CD4-positive, alpha-beta T cell treated with Interleukin-4 for 1 hour (primary cell): Measurements from ENCODE around the gene MRE11.
"Not testable (repeated sequence)": the region's sequence is repeated elsewhere in the genome, so short reads cannot be mapped to it uniquely, and the experiment has no call there.

Experiments
- DNase-seq, 2 donors: peaks; one replicate each; pipeline ENCODE4 v3.0.0-alpha.2; 2020 to 2022

MRE11 gene

GRCh38 chr11:94418123-94418765 is 75.4 kb downstream of the MRE11 start:
- no peak for DNase-seq

DNA sequence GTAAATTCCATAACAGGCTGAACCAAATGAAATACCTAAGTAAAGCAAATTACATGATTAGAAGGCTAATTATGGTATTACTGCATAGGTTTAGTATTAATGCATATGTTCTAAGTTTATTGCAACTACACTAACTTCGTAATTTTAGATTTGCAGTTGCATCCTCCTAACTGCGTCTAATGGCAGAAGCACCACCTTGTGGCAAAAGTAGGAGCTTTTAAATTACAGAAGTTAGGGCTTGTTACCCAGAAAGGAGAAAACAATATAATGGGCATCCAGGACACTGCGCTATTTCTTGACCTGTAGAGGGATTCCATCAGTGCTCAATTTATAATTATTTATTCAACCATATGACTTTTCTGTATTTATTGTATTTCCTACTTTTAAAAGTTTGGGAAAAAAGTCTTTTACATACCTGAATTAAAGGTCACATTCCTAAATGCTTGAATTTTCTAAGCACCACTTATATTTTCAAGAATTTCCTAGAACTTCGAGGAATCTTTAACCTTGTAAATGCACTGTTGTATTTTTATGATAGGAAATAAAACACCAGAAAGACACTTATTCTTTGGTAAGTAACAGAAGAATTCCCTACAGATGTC is 76.2 kb downstream of the MRE11 start:
- DNase-seq, result no peak

GRCh38 chr11:94405062-94405833 is 88.4 kb downstream of the MRE11 start:
- DNase-seq, result no peak

- no peak for DNase-seq
These were observed 91.3 kb downstream of the MRE11 start for GRCh38 chr11:94402355-94402754.

DNA sequence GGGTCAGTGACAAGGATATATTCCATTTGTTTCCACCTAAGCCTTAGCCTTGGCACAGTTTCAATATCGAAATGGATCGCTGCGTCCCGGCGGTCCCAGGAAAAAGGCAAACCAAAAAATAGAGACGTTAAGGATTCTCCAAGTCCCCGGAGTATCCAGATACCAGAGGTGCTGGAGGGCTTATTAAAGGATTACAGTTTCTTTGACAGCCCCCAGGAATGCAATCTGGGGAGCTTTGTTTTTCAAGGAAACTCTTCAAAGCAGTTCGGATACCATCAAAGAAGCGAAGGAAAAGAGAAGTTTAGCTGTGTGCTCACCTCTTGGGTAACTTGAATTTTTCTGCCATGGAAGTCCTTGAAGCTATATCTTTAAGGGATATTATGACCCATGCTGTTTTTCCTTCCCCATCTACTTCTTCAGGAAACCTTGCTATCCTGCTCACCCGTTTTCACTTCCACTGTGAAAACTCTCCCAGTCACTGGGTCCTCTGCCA is 91.8 kb downstream of the MRE11 start:
- no peak for DNase-seq

DNA sequence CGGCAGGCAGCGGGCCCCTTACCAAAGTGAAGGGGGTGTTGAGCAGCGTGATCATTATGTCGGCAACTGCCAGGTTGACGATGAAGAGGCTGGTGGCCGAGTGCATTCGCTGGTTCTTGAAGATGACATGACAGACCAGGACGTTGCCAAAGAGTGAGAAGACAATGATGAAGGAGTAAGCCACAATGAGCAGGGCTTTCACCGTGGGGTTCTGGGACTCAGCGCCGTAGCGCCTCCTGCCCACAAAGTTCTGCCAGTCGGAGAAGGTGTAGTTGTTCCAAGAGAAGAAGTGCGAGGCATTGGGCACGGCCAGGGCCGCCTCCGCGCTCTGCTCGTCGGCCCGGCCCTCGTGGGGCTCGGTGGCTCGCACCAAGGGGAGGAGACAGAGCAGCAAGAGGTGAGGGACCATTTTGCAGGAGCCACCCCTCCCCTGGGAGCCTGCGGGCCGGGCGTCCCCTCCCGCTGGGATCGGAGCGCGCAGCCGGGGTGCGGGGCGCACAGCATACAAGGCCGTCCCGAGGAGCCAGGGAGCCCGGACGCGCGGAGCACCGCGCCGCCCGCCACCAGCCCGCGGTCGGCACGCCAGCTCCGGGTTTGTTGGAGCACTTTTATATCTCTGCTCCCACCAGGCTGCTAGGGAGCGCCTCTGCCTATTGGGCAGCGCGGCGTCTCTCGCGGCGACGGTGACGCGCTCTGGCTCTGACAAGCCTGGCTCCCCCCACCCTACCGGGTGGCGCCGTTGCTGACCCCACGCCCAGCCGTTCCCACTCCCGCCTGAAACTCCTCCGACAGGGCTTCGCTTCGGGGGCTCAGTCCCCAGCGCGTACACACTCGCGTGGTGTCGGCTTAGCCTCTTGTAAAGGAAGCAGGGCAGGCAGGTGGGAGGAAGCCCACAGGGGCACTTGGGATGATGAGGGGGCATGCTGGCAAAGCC is 92.5 kb downstream of the MRE11 start, which contains the start of gene GPR83:
Gene GPR83, minus strand, starts transcription at position 581 of the 934 bp plus-strand sequence. Its CDS starts 172 bp downstream, at position 409.
- no peak for DNase-seq

GRCh38 chr11:94400457-94400838 is 93.2 kb downstream of the MRE11 start:
- no peak for DNase-seq

GRCh38 chr11:94400050-94400449 is 93.6 kb downstream of the MRE11 start:
- no peak for DNase-seq

DNA sequence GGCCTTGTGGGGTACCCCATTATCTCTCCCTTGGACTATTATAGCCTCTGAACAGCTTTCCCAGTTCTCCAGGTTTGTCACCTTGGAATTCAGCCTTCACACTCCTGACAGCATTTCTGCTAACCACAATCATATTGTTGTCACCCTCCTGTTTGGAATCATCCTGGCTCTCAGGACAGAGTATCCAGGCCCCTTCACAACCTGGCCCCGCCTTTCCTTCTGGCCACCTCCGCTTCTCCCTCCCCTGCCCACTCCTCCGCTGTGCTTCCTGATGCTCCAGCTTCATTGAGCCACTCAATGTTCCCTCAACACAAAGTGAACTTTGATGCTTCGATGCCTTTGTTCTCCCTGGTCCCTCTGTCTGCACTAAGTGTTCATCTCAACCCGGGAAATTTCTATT is 95.5 kb downstream of the MRE11 start:
- DNase-seq, result no peak

DNA sequence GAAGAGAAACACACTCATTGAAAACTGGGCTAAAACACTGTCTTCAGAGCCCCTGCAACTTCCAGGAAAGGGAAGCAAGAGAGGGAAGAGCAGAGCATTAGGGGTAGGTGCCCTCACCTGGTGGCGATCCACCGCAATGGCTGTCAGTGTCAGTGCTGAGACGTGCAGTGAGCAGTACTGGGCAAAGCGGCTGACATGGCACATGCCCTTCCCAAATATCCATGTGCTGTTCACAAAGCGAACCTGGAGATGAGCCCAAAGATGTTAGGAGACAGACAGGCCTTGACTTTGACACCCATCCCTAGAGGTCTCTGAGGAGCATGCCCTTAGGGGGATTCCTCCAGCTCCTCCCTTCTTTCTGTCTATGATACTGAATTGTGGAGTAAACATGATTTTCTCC is 97.4 kb downstream of the MRE11 start:
- DNase-seq, result no peak

DNA sequence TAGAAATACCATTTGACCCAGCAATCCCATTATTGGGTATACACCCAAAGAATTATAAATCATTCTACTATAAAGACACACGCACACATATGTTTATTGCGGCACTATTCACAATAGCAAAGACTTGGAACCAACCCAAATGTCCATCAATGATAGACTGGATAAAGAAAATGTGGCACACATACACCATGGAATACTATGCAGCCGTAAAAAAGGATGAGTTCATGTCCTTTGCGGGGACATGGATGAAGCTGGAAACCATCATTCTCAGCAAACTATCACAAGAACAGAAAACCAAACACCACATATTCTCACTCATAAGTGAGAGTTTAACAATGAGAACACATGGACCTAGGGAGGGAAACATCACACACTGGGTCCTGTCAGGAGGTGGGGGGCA is 101.7 kb downstream of the MRE11 start:
- DNase-seq, result not testable (repeated sequence)

- DNase-seq, result no peak
These were observed 114.0 kb downstream of the MRE11 start for GRCh38 chr11:94379613-94380012.

DNA sequence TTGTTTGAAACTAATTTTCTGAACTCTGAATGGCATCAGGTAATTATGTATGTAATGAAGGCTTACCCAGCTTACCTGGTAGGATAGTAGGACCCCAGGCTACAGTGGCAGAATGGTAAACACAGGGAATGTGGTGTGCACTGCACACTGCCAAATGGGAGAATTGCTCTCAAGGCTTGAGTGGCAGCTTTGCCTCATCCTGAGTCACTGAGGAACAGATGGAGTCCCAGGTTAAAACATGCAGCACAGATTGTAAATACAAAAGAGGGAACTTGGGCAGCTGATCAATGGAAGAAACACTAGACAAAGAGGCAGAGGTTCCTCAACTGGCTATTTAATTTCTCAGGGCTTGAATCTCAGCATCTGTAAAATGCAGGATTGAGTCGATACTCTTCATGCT is 116.8 kb downstream of the MRE11 start:
- no peak for DNase-seq

DNA sequence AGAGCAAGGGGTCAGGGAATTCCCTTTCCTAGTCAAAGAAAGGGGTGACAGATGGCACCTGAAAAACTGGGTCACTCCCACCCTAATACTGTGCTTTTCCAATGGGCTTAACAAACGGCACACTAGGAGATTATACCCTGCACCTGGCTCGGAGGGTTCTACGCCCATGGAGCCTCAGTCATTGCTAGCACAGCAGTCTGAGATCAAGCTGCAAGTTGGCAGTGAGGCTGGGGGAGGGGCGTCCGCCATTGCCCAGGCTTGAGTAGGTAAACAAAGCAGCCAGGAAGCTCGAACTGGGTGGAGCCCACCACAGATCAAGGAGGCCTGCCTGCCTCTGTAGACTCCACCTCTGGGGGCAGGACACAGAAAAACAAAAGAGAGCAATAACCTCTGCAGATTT is 123.1 kb downstream of the MRE11 start:
- DNase-seq, result not testable (repeated sequence)
